T-helper 1 cell treated with Interleukin-12 subunit alpha and Interleukin-12 subunit beta and Interleukin-4 antibody, amounts not matched to agents 30 μg/mL and 1 μg/mL, for 36 hours (primary cell): ENCODE results near the gene MFAP2.
"Not testable (repeated sequence)": the region's sequence is repeated elsewhere in the genome, so short reads cannot be mapped to it uniquely, and the experiment has no call there.

Experiments
- H3K27ac Mint-ChIP-seq: one replicate; pipeline ENCODE4 v1.8.0; 2021; ENCODE audit warnings: mild to moderate bottlenecking, mixed read lengths
- H3K27me3 Mint-ChIP-seq: one replicate; pipeline ENCODE4 v1.8.0; 2021; ENCODE audit warnings: low read depth, mixed read lengths
- H3K36me3 Mint-ChIP-seq: one replicate; pipeline ENCODE4 v1.8.0; 2021; ENCODE audit warnings: low read depth, mixed read lengths
- H3K4me1 Mint-ChIP-seq: one replicate; pipeline ENCODE4 v1.8.0; 2021; ENCODE audit warnings: low read depth, mixed read lengths
- H3K4me3 Mint-ChIP-seq: one replicate; pipeline ENCODE4 v1.8.0; 2021; ENCODE audit warnings: mild to moderate bottlenecking, moderate library complexity, mixed read lengths
- H3K9me3 Mint-ChIP-seq: one replicate; pipeline ENCODE4 v1.8.0; 2021; ENCODE audit warnings: mixed read lengths

The MFAP2 gene

GRCh38 chr1:16967095-16967575 lies 13.3 kb downstream of the MFAP2 start:
- no peaks in the 10 kb centered on the region for H3K9me3 Mint-ChIP-seq
- H3K27ac Mint-ChIP-seq: no peak overlapping the region
- no peaks in the 10 kb centered on the region for H3K4me1 Mint-ChIP-seq
- H3K4me3 Mint-ChIP-seq: no peak overlapping the region
- H3K27me3 Mint-ChIP-seq: no peaks in the 10 kb centered on the region
- H3K36me3 Mint-ChIP-seq: no peaks in the 10 kb centered on the region

DNA sequence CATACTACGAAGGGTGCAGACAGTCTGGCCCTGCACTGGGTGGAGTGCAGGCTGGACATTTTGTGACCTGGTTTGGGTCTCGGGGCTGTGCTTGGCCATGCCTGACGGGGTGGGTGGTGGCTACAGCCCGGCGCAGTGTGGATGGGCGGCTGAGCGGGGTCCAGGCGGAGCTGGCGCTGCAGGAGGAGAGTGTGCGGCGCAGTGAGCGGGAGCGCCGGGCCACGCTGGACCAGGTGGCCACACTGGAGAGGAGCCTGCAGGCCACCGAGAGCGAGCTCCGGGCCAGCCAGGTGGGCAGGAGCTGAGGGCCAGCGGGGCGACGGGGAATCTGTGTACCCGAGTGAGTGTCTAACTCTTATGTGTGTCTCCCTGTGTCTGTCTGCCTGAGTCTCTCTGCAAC lies 14.1 kb downstream of the MFAP2 start:
- H3K36me3 Mint-ChIP-seq: no peaks in the 10 kb centered on the region
- no peaks in the 10 kb centered on the region for H3K27me3 Mint-ChIP-seq
- no peaks in the 10 kb centered on the region for H3K9me3 Mint-ChIP-seq
- H3K4me3 Mint-ChIP-seq: no peak overlapping the region
- no peak overlapping the region for H3K27ac Mint-ChIP-seq
- H3K4me1 Mint-ChIP-seq: no peaks in the 10 kb centered on the region

GRCh38 chr1:16965486-16966067 lies 14.8 kb downstream of the MFAP2 start:
- Mint-ChIP-seq H3K9me3 (no peaks in the 10 kb centered on the region), H3K27ac (no peak overlapping the region), H3K36me3 (no peaks in the 10 kb centered on the region), H3K27me3 (no peaks in the 10 kb centered on the region), H3K4me3 (no peak overlapping the region), H3K4me1 (peaks cover 3% of the 10 kb centered on the region)

DNA sequence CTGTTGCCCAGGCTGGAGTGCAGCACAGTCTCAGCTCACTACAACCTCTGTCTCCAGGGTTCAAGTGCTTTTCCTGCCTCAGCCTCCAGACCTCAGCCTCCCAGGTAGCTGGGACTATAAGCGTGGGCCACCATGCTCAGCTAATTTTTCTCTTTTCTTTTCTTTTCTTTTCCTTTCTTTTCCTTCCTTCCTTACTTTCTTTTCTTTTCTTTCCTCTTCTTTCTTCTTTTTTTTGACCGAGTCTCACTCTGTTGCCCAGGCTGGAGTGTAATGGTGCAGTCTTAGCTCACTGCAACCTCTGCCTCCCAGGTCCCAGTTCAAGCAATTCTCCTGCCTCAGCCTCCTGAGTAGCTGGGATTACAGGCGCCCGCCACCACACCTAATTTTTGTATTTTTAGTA lies 16.3 kb downstream of the MFAP2 start:
- not testable (repeated sequence) for H3K9me3 Mint-ChIP-seq, H3K27me3 Mint-ChIP-seq, H3K27ac Mint-ChIP-seq, H3K4me3 Mint-ChIP-seq, H3K4me1 Mint-ChIP-seq, H3K36me3 Mint-ChIP-seq

DNA sequence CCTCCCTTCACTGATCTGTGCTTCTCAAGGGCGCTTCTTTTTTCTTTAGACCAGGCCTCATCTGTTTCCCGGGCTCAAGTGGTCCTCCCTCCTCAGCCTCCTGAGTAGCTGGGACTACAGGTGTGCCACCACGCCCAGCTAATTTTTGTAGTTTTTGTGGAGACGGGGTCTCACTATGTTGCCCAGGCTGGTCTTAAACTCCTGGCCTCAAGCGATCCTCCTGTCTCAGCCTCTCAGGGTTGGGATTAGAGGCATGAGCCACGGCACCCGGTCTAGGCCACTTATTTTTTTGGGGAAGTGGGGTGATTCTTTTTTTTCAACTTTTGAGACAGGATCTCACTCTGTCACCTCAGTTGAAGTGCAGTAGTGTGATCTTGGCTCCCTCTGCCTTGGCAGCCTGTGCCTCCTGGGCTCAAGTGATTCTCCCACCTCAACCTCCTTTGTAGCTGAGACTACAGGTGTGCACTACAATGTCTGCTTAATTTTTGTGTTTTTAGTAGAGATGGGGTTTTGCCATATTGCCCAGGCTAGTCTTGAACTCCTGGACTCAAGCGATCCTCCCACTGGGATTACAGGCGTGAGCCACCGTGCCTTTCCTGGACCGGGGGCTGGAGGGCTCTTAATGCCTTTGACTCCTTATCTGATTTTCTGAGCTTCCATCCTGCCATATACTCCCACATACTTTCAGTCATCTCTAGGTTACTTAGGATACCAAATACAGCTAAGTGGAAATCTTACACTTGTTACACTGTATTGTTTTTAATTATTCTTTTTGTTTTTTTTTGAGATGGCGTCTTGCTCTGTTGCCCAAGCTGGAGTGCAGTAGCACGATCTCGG lies 18.9 kb downstream of the MFAP2 start:
- Mint-ChIP-seq H3K36me3 (no peaks in the 10 kb centered on the region), H3K4me3 (peak overlapping the region; percentile 58), H3K9me3 (no peaks in the 10 kb centered on the region), H3K4me1 (peaks cover 7% of the 10 kb centered on the region), H3K27me3 (no peaks in the 10 kb centered on the region), H3K27ac (peak overlapping the region; percentile 56)

- Mint-ChIP-seq H3K9me3 (no peaks in the 10 kb centered on the region), H3K27ac (peak overlapping the region; percentile 45)
These were observed 19.7 kb downstream of the MFAP2 start for GRCh38 chr1:16960560-16961296.

DNA sequence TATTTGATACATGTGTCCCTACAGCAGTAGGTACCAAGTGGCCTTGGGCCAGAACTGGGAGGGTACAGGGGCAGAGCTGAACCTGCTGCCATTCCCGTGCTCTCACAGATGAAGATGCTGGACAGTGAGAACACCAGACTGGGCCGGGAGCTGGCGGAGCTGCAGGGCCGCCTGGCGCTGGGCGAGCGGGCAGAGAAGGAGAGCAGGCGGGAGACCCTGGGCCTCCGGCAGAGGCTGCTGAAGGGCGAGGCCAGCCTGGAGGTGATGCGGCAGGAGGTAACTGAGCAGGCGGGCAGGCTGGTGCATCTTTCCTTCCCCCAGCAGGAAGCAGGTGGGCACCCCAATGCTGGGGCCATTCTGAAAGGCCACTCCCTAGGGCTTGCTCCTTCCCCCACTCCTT lies 21.9 kb downstream of the MFAP2 start:
- Mint-ChIP-seq H3K27me3 (no peaks in the 10 kb centered on the region), H3K9me3 (no peaks in the 10 kb centered on the region), H3K27ac (no peak overlapping the region), H3K4me1 (peaks cover 7% of the 10 kb centered on the region), H3K36me3 (no peaks in the 10 kb centered on the region), H3K4me3 (no peak overlapping the region)

More at GRCh38 chr1:16960560-16961296, 19.7 kb downstream of the MFAP2 start:
- H3K4me3 Mint-ChIP-seq: peak overlapping the region; percentile 66
- no peaks in the 10 kb centered on the region for H3K36me3 Mint-ChIP-seq
- H3K4me1 Mint-ChIP-seq: peaks cover 7% of the 10 kb centered on the region
- no peaks in the 10 kb centered on the region for H3K27me3 Mint-ChIP-seq

- Mint-ChIP-seq H3K4me3 (no peak overlapping the region), H3K9me3 (no peaks in the 10 kb centered on the region)
These were observed 22.7 kb downstream of the MFAP2 start for GRCh38 chr1:16957731-16958130.

GRCh38 chr1:16956775-16957174 lies 23.6 kb downstream of the MFAP2 start:
- Mint-ChIP-seq H3K36me3 (no peaks in the 10 kb centered on the region), H3K4me3 (no peak overlapping the region), H3K9me3 (no peaks in the 10 kb centered on the region), H3K27ac (no peak overlapping the region), H3K4me1 (peaks cover 9% of the 10 kb centered on the region), H3K27me3 (no peaks in the 10 kb centered on the region)

More at GRCh38 chr1:16957731-16958130, 22.7 kb downstream of the MFAP2 start:
- H3K27me3 Mint-ChIP-seq: no peaks in the 10 kb centered on the region
- peaks cover 9% of the 10 kb centered on the region for H3K4me1 Mint-ChIP-seq
- H3K36me3 Mint-ChIP-seq: no peaks in the 10 kb centered on the region
- H3K27ac Mint-ChIP-seq: no peak overlapping the region

- no peaks in the 10 kb centered on the region for H3K36me3 Mint-ChIP-seq
- H3K27me3 Mint-ChIP-seq: no peaks in the 10 kb centered on the region
- no peak overlapping the region for H3K27ac Mint-ChIP-seq
- H3K4me3 Mint-ChIP-seq: no peak overlapping the region
- no peaks in the 10 kb centered on the region for H3K9me3 Mint-ChIP-seq
- peaks cover 3% of the 10 kb centered on the region for H3K4me1 Mint-ChIP-seq
These were observed 25.2 kb downstream of the MFAP2 start for GRCh38 chr1:16955186-16955585.

DNA sequence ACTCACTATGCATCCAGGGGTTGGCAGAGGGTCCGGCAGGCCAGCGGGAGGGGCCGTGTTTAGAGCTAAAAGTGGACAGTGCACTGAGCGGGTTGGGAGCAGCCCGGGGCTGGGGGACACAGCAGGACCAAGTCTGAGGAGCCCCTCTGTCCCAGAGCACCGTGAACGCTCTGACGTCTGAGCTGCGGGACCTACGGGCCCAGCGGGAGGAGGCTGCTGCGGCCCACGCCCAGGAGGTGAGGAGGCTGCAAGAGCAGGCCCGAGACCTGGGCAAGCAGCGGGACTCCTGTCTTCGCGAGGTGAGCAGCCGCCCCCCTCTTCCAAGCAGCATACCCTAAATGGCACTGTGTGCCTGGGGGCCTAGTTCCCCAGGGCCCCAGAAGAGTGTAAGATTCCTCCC lies 25.8 kb downstream of the MFAP2 start:
- Mint-ChIP-seq H3K27me3 (no peaks in the 10 kb centered on the region), H3K9me3 (no peaks in the 10 kb centered on the region), H3K4me3 (no peak overlapping the region), H3K36me3 (no peaks in the 10 kb centered on the region), H3K4me1 (peaks cover 2% of the 10 kb centered on the region), H3K27ac (no peak overlapping the region)

- not testable (repeated sequence) for H3K4me1 Mint-ChIP-seq, H3K27me3 Mint-ChIP-seq, H3K27ac Mint-ChIP-seq, H3K9me3 Mint-ChIP-seq, H3K4me3 Mint-ChIP-seq, H3K36me3 Mint-ChIP-seq
These were observed 28.0 kb downstream of the MFAP2 start for GRCh38 chr1:16952376-16952775.

- not testable (repeated sequence) for H3K4me1 Mint-ChIP-seq, H3K27me3 Mint-ChIP-seq, H3K27ac Mint-ChIP-seq, H3K4me3 Mint-ChIP-seq, H3K9me3 Mint-ChIP-seq, H3K36me3 Mint-ChIP-seq
These were observed 31.4 kb downstream of the MFAP2 start for GRCh38 chr1:16949026-16949425.

GRCh38 chr1:16948282-16948891 lies 32.0 kb downstream of the MFAP2 start:
- not testable (repeated sequence) for H3K27me3 Mint-ChIP-seq

More at GRCh38 chr1:16948282-16948891, 32.0 kb downstream of the MFAP2 start:
- not testable (repeated sequence) for H3K27ac Mint-ChIP-seq, H3K36me3 Mint-ChIP-seq, H3K9me3 Mint-ChIP-seq, H3K4me1 Mint-ChIP-seq, H3K4me3 Mint-ChIP-seq
